GM19395 (cell line): ENCODE results near the gene SEC16B.

Experiments used
- ATAC-seq: cut with Tn5 transposase; IDR thresholded peaks from one replicate; pipeline ENCODE4 v1.9.1; 2021; ENCODE audit warnings: mild to moderate bottlenecking, moderate library complexity; ENCODE audit not compliant: unreplicated experiment

The SEC16B gene

DNA sequence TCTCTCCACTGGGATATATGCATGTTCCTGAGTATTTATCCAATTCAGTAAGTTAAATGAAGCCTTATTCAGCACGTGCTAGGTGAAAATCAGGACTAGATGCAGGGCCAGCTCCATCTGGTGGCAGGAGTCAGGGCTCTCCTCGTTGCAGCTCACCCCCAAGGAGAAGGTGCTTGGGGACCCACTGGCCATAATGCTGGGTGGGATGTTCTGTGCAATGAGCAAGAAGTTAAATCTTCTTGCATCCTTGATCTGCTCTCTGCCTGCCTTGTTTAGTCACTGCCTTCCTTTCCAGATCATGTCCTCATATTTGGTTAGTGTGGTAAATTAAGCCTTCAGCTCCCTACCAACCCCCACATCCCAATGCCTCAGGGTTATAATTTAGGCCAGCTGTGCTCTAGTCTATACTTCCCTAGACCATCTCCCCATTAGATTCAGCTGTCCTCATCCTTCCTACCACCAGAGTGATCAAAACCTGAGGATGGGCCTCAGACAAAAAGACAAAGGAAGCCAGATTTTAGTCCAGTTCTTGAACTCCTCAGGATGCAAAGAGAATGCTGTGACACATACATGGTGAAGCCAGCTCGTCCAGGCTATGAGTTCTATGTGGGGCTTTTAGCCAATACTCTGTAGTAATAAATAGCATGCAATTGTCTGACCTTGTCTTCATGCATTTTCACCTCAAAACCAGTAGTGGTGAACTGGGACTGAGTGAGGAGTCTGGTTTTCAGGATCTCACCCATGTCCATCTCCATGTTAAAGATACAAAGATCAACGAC, 55.9 kb downstream of the SEC16B start:
- no peak for ATAC-seq

GRCh38 chr1:177912991-177913390, 56.9 kb downstream of the SEC16B start:
- ATAC-seq, result no peak

- no peak for ATAC-seq
Observed at GRCh38 chr1:177909416-177909815, 60.4 kb downstream of the SEC16B start.

GRCh38 chr1:177907000-177907399, 62.9 kb downstream of the SEC16B start:
- no peak for ATAC-seq

DNA sequence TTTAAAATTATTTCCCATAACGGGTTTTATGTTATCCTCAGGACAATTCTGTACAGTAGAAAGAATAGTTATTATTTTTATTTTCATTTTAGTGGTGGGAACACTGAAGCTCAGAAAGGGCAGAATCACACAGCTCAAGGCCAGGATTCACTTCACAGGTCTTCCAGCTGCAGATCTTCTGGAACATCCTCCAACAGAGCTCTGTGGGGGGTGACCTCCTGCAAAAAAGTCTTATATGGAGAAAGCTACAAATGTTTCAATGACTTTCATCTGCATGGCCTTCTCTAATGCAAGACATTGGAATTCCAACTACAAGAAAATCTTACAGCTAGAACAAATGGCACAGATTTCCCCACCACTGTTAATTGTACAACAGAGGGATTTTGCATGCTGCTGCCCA, 64.2 kb downstream of the SEC16B start:
- ATAC-seq, result no peak

DNA sequence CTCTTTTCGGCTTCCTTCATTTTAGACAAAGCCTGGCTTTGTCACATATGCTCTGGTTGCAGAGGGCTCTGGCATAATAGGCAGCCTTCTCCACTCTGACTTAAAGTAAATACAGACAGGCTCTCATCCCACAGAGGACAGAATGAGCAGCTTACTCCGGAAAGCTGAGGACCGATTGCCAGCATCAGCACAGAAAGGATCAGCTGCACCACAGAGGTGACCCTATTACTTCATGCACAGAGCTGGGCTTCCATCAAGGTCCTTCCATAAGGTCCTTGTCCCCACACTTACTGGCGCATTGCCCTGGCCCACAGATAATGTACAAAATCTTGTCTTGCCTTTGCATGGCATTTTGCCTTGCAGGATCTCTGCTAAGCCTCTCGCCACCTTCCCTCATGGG, 67.6 kb downstream of the SEC16B start:
- ATAC-seq, result no peak

- no peak for ATAC-seq
Observed at GRCh38 chr1:177897998-177898654, 71.7 kb downstream of the SEC16B start.

- no peak for ATAC-seq
Observed at GRCh38 chr1:177897281-177897997, 72.4 kb downstream of the SEC16B start.
